Stimulated activated CD4-positive, alpha-beta T cell treated with anti-CD3 and anti-CD28 coated beads, Interleukin-4, amount 100 ng/mL, for 4 hours (primary cell): ENCODE data around the gene TMCC1.

ENCODE experiments used
- DNase-seq, 2 experiments: peaks; one replicate each; pipeline ENCODE4 v3.0.0-alpha.2; 2020

TMCC1 gene

DNA sequence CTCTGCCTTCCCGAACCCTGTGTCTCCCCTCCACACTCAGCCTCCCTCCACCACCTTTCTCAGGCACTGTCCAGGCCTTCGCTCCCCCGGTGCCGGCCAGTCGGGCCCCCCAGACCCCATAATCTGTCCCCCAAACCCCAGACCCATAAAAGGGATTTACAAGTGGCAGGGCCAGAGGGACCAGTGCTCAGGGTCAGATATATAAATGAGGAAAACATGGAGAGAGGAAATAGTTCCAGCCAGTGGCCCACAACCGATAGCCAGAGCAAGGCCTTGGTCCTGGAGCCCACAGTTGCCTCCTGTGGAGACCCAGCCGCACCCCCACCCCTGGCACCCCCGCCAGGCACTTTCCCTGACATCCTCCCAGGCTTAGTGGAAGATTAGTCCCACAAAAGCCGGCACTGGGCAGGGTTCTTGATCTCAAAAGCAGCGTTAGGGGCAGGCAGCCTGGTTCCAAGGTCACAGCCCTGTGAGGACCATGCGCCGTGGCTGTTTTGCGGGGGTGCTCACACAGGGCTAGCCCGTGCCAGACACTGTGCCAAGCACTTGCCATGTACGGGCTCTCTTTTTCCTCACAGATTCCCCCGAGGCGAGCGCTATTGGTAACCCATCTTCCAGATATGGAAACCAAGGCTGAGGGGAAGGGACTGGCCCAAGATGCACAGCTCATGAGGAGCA lies 286.0 kb downstream of the TMCC1 start:
- DNase-seq, result no peak

- DNase-seq, result peak; percentile 35 to 47
Measured at GRCh38 chr3:129606636-129607390, 286.7 kb downstream of the TMCC1 start, which contains the start of gene PLXND1. Gene PLXND1, minus strand, starts transcription at chr3:129606676. Its CDS starts 37 bp downstream, at chr3:129606639.

GRCh38 chr3:129605922-129606635 lies 287.4 kb downstream of the TMCC1 start:
- peak in 1 of 2 experiments; percentile 7 for DNase-seq

- peak; percentile 21 to 36 for DNase-seq
Measured at GRCh38 chr3:129605203-129605921, 288.1 kb downstream of the TMCC1 start.

DNA sequence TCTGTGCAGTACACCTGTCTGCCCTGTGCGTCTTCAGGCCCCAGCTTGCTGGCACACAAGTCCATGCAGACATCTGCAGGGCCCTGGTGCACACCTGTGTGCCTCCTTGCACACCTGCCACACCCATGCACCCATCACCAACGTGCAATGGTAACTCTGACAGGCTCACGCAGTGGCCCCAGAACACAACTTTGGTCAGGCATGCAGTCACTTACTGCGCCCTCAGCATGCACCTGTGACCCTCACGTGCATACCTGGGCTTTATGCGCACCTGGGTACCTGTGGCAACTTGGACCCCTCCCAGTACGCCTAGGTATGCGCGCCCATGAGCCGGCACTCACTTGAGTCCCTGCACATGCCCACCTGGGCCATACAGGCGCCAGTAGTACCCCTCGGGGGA lies 288.7 kb downstream of the TMCC1 start:
- DNase-seq, result no peak

DNA sequence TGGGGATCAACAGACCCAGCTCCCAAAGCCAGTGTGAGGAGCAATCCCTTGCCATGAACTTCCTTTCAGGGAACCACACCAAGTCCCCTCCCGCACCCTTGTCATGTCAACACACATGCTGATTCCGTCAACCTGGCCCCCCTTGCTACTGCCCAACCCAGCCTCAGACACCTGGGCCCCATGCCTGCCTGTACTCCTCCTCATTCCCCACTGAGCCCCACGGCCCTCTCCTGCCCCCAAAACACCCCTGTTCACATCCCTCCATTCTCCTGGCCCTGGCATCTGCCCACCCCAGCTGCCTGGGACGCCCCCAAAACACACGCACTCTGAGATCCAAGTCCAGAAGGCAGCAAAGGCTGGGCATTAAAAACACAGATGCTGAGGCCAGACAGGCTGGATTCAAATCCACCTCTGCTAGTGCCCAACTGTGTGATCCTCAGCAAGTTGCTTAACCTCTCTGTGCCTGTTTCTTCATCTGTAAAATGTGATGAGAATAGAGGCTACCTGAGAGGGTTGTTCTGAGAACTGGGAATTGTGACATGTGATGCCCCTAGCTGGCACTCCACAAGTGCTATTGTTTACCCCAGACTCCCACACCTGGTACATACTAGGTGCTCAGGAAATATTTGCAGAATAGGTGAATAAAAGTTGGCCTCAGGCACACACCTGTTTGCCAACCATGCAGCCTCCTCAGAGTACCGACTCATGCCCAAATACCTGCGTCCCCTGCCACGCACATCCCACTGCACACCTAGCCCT lies 289.3 kb downstream of the TMCC1 start:
- DNase-seq, result no peak

GRCh38 chr3:129603561-129603942 lies 290.0 kb downstream of the TMCC1 start:
- DNase-seq, result no peak

DNA sequence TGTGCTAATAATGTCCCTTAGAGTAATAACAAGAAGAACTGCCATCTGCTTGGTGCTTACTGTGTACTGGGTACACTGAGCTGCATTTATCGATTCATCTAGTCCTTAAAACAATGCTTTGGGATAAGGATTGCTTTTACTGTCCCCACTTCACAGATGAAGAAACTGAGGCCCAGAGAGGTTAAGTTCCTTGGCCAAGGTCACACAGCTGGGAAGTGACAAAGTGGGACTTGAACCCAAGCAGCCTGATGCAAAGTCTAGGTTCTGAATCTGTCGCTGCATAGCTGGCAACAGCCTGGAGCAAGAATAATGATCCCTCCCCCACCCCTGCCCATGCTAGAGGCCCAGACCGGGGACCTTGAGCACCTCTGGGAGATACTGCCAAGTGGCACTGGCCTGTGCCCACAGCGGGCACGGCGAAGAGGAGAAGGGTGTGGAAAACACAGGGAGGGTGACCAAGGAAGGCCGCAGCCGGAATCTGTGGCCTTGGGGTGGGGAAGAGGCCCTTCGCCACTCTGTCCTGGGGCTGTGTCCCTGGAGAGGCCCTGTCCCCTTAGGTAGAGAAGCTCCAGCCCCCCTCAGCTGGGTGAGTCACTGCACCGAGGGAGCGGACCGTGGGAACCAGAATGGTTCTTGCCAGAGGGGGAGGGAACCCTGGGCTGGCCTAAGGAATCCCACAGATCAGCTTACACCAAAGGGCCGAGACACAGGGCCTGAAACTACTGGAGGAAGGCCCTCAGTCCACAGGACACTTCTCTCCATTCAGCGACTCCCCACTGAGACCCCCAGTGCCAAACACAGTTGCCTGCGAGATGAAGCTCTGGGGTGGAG lies 290.6 kb downstream of the TMCC1 start:
- DNase-seq, result no peak

- no peak for DNase-seq
Measured at GRCh38 chr3:129602309-129602708, 291.2 kb downstream of the TMCC1 start.

DNA sequence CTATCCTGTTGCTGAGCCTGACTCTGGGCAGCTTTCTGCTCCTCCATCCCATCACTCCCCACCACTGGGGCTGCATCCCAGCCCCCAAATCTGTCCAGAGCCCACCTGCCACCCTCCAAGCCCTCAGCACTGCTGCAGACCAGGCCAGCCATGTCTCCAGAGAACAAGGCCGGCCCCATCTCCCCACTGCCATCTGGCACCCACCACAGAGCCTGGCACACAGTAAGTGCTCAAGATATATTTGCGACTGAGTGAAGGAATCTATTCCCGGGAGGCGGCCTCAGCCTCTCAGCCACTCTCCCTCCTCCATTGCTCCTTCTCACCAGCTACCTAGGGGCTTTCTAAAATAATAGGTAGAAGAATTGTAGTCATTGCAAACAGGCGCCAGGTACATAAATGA lies 291.8 kb downstream of the TMCC1 start:
- no peak for DNase-seq

- no peak for DNase-seq
Measured at GRCh38 chr3:129600348-129600747, 293.2 kb downstream of the TMCC1 start.

- DNase-seq, result no peak
Measured at GRCh38 chr3:129599607-129600006, 293.9 kb downstream of the TMCC1 start.

GRCh38 chr3:129599073-129599472 lies 294.4 kb downstream of the TMCC1 start:
- no peak for DNase-seq

GRCh38 chr3:129598484-129598883 lies 295.0 kb downstream of the TMCC1 start:
- no peak for DNase-seq

- no peak for DNase-seq
Measured at GRCh38 chr3:129598000-129598381, 295.5 kb downstream of the TMCC1 start.
